SU-DHL-6 (cell line): ENCODE data around the gene GBF1.

Source experiments
- EZH2phosphoT487 ChIP-seq: fragments of 200-600 bp; sonication (generic), shearing (Covaris generic); conservative IDR thresholded peaks from 2 replicates; pipeline ENCODE4 v1.6.1; 2018; ENCODE audit warnings: mild to moderate bottlenecking, antibody characterized with exemption, low read length, moderate library complexity, mixed read lengths
- TF ChIP-seq, protein P1 (sequence below): fragments of 200-600 bp; sonication (generic); IDR thresholded peaks from one replicate; pipeline ENCODE4 v1.5.1; 2017; ENCODE audit warnings: antibody characterized with exemption, mild to moderate bottlenecking, low read length, moderate library complexity; ENCODE audit not compliant: insufficient read depth, poor library complexity, severe bottlenecking

DNA sequence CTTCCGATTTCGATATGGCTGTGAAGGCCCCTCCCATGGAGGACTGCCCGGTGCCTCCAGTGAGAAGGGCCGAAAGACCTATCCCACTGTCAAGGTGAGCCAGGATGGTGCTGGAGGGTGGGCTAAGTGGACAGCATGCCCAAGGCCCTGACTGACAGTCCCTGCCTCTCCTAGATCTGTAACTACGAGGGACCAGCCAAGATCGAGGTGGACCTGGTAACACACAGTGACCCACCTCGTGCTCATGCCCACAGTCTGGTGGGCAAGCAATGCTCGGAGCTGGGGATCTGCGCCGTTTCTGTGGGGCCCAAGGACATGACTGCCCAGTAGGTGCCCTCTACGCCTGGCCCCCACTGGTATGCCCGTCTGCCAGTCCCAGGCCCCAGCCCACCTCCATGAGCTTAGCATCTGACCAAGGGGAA, 151.4 kb downstream of the GBF1 start:
- TF ChIP-seq, protein P1, sequence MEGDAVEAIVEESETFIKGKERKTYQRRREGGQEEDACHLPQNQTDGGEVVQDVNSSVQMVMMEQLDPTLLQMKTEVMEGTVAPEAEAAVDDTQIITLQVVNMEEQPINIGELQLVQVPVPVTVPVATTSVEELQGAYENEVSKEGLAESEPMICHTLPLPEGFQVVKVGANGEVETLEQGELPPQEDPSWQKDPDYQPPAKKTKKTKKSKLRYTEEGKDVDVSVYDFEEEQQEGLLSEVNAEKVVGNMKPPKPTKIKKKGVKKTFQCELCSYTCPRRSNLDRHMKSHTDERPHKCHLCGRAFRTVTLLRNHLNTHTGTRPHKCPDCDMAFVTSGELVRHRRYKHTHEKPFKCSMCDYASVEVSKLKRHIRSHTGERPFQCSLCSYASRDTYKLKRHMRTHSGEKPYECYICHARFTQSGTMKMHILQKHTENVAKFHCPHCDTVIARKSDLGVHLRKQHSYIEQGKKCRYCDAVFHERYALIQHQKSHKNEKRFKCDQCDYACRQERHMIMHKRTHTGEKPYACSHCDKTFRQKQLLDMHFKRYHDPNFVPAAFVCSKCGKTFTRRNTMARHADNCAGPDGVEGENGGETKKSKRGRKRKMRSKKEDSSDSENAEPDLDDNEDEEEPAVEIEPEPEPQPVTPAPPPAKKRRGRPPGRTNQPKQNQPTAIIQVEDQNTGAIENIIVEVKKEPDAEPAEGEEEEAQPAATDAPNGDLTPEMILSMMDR, result no peak
- TF ChIP-seq EZH2phosphoT487, result no peak
